ENCODE data around the gene KCNE1.

KCNE1 gene

DNA sequence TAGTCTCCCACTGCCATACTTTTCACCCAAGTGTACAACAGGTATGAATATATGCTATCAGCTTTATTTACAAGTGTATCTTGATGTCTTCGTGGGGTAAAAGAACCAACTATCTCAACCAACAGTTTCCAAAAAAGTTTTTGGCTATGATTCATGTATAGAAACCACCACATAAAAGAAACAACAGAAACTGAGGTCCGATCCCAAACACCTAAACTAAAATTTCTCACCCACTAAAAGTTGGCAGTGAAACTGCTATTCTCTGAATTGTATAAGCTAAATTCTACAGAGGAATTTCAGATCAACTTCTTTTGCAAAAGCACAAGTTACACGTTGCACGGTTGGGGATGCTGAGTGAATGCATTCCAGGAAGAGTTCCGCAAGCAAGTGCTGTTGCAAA, 5.0 kb upstream of the KCNE1 start:
- no peak for DNase-seq (ENCODE audit: low read depth)
- TF ChIP-seq, protein P1, sequence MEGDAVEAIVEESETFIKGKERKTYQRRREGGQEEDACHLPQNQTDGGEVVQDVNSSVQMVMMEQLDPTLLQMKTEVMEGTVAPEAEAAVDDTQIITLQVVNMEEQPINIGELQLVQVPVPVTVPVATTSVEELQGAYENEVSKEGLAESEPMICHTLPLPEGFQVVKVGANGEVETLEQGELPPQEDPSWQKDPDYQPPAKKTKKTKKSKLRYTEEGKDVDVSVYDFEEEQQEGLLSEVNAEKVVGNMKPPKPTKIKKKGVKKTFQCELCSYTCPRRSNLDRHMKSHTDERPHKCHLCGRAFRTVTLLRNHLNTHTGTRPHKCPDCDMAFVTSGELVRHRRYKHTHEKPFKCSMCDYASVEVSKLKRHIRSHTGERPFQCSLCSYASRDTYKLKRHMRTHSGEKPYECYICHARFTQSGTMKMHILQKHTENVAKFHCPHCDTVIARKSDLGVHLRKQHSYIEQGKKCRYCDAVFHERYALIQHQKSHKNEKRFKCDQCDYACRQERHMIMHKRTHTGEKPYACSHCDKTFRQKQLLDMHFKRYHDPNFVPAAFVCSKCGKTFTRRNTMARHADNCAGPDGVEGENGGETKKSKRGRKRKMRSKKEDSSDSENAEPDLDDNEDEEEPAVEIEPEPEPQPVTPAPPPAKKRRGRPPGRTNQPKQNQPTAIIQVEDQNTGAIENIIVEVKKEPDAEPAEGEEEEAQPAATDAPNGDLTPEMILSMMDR (IDR thresholded peaks at IDR 0.05; ENCODE audit: insufficient read depth, low read depth, low read length, missing control alignments) = no peak
- no peak overlapping the region for H3K4me3 ChIP-seq (ENCODE audit: low read length)

DNA sequence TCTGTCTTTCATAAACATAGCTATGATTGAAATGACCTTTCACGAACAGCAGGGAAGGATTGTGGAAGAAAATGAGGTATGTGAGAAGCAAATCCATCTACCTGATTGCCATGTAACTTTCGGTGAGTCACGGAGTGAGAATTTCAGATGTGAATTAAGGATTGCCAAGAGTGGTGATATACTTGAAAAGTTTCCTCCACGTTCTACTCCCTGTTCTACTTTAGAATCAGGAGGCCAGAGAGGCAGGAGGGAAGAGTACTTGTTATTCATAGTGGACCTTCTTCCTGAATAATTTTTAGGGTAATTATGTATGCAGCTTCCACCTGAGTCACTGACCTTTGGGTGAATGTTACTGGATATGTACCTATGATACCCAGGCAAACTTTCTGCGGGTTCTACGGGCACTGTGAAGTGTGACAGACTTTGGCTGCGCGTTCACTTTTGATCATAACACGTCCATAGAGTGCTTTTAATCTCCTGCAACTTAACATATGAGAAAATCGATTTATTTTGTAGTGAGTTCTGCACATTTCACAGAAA, 2.6 kb upstream of the KCNE1 start:
- H3K4me3 ChIP-seq (ENCODE audit: low read length) = no peak overlapping the region
- peak; percentile 40 for DNase-seq (ENCODE audit: low read depth)
- TF ChIP-seq, protein P1 (IDR thresholded peaks at IDR 0.05; ENCODE audit: insufficient read depth, low read depth, low read length, missing control alignments) = no peak

DNA sequence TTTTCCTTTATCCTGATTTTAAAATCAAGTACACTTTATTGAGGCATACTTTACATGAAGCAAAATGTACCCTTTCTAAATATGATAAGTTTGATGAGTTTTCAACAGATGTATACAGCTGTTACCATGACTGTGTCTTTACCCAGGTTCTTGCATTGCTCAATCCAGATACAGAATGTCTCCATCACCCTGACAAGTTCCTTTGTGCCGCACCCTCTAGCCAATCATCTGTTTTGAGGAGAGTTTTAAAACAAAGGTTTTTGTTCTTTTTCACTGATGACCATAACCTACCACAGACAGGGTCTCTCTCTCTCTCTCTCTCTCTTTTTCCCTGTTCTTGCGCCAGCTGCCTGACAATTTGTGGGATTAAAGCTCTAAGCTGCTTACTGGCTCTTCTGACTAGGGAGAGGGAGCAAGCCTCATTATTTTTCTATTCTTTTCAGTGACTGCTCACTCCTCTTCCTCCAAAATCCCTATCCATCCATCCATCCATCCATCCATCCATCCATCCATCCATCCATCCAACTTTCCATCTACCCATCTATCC, 1.2 kb upstream of the KCNE1 start:
- DNase-seq (ENCODE audit: low read depth) = peak; percentile 67
- no peak overlapping the region for H3K4me3 ChIP-seq (ENCODE audit: low read length)
- TF ChIP-seq, protein P1 (IDR thresholded peaks at IDR 0.05; ENCODE audit: insufficient read depth, low read depth, low read length, missing control alignments) = no peak

DNA sequence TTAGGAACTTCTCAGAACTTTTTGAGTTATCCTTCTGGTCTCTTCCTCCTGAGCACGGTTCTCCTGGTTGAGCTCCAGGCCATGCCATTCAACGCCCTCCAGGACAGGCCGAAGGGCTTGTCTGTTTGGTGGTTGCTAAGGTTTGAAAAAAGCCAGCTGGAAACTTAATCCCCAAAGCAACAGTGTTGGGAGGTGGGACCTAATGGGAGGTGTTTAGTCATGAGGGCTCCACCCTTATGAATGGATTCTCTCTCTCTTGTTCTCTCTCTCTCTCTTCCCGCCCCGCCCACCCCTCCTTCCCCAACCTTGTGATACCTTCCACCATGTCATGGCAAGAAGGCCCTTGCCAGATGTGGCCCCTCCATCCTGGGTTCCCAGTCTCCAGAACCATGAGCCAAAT, 829 bp downstream of the KCNE1 start:
- no peak overlapping the region for H3K4me3 ChIP-seq (ENCODE audit: low read length)
- TF ChIP-seq, protein P1 (IDR thresholded peaks at IDR 0.05; ENCODE audit: insufficient read depth, low read depth, low read length, missing control alignments) = no peak
- peak; percentile 75 for DNase-seq (ENCODE audit: low read depth)

DNA sequence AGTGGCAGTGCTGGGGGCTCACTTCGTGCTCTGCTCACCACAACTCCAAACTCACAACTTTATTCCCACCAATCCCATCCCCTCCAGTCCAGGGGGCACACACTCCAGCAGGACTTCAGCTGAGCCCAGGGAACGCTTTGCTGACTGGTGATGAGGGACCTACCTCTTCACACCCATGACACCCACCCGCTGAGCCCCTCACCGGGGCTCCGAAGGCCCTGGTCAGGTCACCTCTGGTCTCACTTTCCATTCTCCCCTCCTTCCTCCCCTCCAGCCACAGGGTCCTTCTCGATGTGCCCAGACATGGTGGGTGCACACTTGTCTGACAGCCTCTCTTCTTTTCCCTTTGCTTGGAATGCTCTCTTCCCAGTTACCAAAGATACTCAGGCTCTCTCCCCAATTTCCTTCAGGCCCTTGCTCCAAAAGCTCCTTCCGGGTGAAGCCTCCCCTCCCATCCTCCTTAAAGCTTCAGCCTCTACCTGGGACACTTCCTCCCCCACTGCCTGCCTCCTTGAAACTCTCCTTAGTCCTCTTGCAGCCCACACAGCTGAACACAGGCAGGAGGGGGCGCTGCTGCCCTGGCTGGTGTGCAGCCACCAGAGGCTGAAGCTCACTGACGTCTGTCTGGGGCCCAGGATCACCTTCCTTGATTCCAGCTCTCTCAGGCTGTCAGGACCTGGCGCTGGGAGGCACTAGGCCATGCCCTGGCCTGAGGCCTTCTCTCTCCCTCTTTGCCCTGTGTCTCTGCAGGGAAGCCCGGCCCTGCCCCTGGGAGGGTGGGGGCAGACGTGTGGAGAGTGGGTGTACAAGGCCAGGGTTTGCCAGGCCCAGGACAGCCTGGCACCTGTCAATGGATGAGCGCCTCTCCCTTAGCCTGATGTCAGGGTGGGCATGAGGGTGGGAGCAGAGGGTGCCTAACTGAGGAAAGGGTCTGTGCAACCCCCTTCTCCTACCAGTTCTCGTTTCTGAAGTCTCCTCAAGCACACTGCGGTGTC, 1.6 kb downstream of the KCNE1 start:
- peak; percentile 84 for DNase-seq (ENCODE audit: low read depth)
- H3K4me3 ChIP-seq (ENCODE audit: low read length) = no peak overlapping the region

DNA sequence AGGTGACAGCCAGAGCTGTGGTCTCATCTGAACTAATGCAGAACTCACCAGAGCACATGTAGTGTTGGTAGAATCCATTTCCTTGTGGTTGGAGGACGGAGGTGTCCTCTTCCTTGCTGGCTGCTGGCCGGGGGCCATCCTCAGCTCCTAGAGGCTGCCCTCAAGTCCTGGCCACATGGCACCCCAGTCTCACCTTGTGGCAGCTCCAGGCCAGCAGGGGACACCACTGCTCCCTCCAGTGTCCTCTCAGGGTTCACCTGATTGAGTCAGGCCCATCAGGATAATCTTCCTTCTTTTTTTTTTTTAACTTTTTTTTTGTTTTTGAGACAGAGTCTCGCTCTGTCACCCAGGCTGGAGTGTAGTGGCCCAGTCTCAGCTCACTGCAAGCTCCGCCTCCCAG, 2.9 kb downstream of the KCNE1 start:
- TF ChIP-seq, protein P1 (IDR thresholded peaks at IDR 0.05; ENCODE audit: insufficient read depth, low read depth, low read length, missing control alignments) = peak; percentile 22
- DNase-seq (ENCODE audit: low read depth) = no peak
- H3K4me3 ChIP-seq (ENCODE audit: low read length) = no peak overlapping the region

More for the DNA sequence above, 1.6 kb downstream of the KCNE1 start:
- TF ChIP-seq, protein P1 (IDR thresholded peaks at IDR 0.05; ENCODE audit: insufficient read depth, low read depth, low read length, missing control alignments) = peak; percentile 84
